GM23248 (cell line): ENCODE measurements around the gene SLC4A4.

Source experiments
- EZH2 ChIP-seq: fragments of 200-600 bp; sonication (generic); IDR thresholded peaks from 2 replicates; pipeline ENCODE4 v1.6.1; 2018; ENCODE audit warnings: antibody characterized with exemption, mild to moderate bottlenecking; ENCODE audit not compliant: insufficient read depth, poor library complexity, severe bottlenecking
- EZH2phosphoT487 ChIP-seq: fragments of 200-600 bp; sonication (generic); IDR thresholded peaks from 2 replicates; pipeline ENCODE4 v1.6.1; 2018; ENCODE audit warnings: antibody characterized with exemption, moderate library complexity, mild to moderate bottlenecking, low read depth; ENCODE audit not compliant: insufficient read depth

GRCh38 chr4:71415491-71415890, 76.7 kb downstream of the SLC4A4 start:
- TF ChIP-seq EZH2phosphoT487 (no peak), EZH2 (no peak)
